SU-DHL-6 (cell line): ENCODE data around the gene DNAL1.

Source experiments
- H2AFZ ChIP-seq: fragments of 200-600 bp; sonication (generic); 2 replicates; pipeline ENCODE4 v1.6.1; 2014; ENCODE audit warnings: low read depth, mild to moderate bottlenecking, moderate library complexity, mixed read lengths, antibody characterized with exemption, low read length; ENCODE audit not compliant: severe bottlenecking
- H3F3A ChIP-seq: fragments of 200-600 bp; shearing (Covaris generic); 2 replicates; pipeline ENCODE4 v1.6.0; 2016; ENCODE audit warnings: antibody characterized with exemption, mild to moderate bottlenecking; ENCODE audit not compliant: insufficient read depth
- H3K27ac ChIP-seq: fragments of 200-600 bp; sonication (generic); 2 replicates; pipeline ENCODE4 v1.5.1; 2016; ENCODE audit warnings: low read depth, mild to moderate bottlenecking, low read length, moderate library complexity, mixed read lengths
- H3K27me3 ChIP-seq: fragments of 200-600 bp; sonication (generic), shearing (Covaris generic); 2 replicates; pipeline ENCODE4 v1.6.0; 2014; ENCODE audit warnings: mild to moderate bottlenecking, low read length
- H3K36me3 ChIP-seq: fragments of 200-600 bp; sonication (generic); 2 replicates; pipeline ENCODE4 v1.6.1; 2014; ENCODE audit warnings: mild to moderate bottlenecking, low read length, mixed read lengths
- H3K4me2 ChIP-seq: fragments of 300-600, 200-600 bp; shearing (Covaris generic), sonication (generic); 2 replicates; pipeline ENCODE4 v1.6.0; 2014; ENCODE audit warnings: low read length, low read depth, mild to moderate bottlenecking; ENCODE audit not compliant: poor library complexity, severe bottlenecking
- H3K4me3 ChIP-seq: fragments of 200-600 bp; sonication (generic); 2 replicates; pipeline ENCODE4 v1.5.1; 2014; ENCODE audit warnings: antibody characterized with exemption, low read length, mild to moderate bottlenecking, mixed read lengths; ENCODE audit not compliant: insufficient read depth, poor library complexity, severe bottlenecking
- H3K79me2 ChIP-seq: fragments of 200-600 bp; sonication (generic); 2 replicates; pipeline ENCODE4 v1.6.1; 2014; ENCODE audit warnings: mild to moderate bottlenecking, low read length, moderate library complexity; ENCODE audit not compliant: insufficient read depth
- H3K9ac ChIP-seq: fragments of 200-600 bp; sonication (generic); 2 replicates; pipeline ENCODE4 v1.7.0; 2014; ENCODE audit warnings: mild to moderate bottlenecking, low read length
- H3K9me2 ChIP-seq: fragments of 200-600 bp; sonication (generic); replicated peaks from 2 replicates; pipeline ENCODE4 v1.6.1; 2014; ENCODE audit warnings: low read length; ENCODE audit not compliant: insufficient read depth
- H3K9me3 ChIP-seq: fragments of 200-600 bp; sonication (generic); 2 replicates; pipeline ENCODE4 v1.6.1; 2014; ENCODE audit warnings: low read length, mixed read lengths; ENCODE audit not compliant: insufficient read depth
- H4K20me1 ChIP-seq: fragments of 200-600 bp; sonication (generic); 2 replicates; pipeline ENCODE4 v1.6.1; 2014; ENCODE audit warnings: low read depth, mild to moderate bottlenecking, antibody characterized with exemption, low read length, moderate library complexity, mixed read lengths
- EZH2phosphoT487 ChIP-seq: fragments of 200-600 bp; sonication (generic), shearing (Covaris generic); conservative IDR thresholded peaks from 2 replicates; pipeline ENCODE4 v1.6.1; 2018; ENCODE audit warnings: mild to moderate bottlenecking, antibody characterized with exemption, low read length, moderate library complexity, mixed read lengths
- TF ChIP-seq, protein P1 (sequence below): fragments of 200-600 bp; sonication (generic); IDR thresholded peaks from one replicate; pipeline ENCODE4 v1.5.1; 2017; ENCODE audit warnings: antibody characterized with exemption, mild to moderate bottlenecking, low read length, moderate library complexity; ENCODE audit not compliant: insufficient read depth, poor library complexity, severe bottlenecking

Gene DNAL1

GRCh38 chr14:73694083-73694482 is 49.3 kb downstream of the DNAL1 start:
- Histone ChIP-seq H3F3A (no peaks in the 10 kb centered on the region), H4K20me1 (no peaks in the 10 kb centered on the region), H3K9me2 (no peaks in the 10 kb centered on the region), H3K79me2 (no peaks in the 10 kb centered on the region), H3K27me3 (no peaks in the 10 kb centered on the region), H3K9ac (no peak overlapping the region), H2AFZ (no peak overlapping the region), H3K4me3 (no peak overlapping the region), H3K4me2 (no peak overlapping the region), H3K36me3 (no peaks in the 10 kb centered on the region), H3K9me3 (no peaks in the 10 kb centered on the region), H3K27ac (no peak overlapping the region)
- TF ChIP-seq, protein P1, sequence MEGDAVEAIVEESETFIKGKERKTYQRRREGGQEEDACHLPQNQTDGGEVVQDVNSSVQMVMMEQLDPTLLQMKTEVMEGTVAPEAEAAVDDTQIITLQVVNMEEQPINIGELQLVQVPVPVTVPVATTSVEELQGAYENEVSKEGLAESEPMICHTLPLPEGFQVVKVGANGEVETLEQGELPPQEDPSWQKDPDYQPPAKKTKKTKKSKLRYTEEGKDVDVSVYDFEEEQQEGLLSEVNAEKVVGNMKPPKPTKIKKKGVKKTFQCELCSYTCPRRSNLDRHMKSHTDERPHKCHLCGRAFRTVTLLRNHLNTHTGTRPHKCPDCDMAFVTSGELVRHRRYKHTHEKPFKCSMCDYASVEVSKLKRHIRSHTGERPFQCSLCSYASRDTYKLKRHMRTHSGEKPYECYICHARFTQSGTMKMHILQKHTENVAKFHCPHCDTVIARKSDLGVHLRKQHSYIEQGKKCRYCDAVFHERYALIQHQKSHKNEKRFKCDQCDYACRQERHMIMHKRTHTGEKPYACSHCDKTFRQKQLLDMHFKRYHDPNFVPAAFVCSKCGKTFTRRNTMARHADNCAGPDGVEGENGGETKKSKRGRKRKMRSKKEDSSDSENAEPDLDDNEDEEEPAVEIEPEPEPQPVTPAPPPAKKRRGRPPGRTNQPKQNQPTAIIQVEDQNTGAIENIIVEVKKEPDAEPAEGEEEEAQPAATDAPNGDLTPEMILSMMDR, result no peak
- TF ChIP-seq EZH2phosphoT487, result no peak

GRCh38 chr14:73695082-73695481 is 50.3 kb downstream of the DNAL1 start:
- no peak overlapping the region for H3K4me2 ChIP-seq
- no peaks in the 10 kb centered on the region for H3K9me2 ChIP-seq
- TF ChIP-seq EZH2phosphoT487, result no peak
- TF ChIP-seq, protein P1, result no peak
- H3K9me3 ChIP-seq, result no peaks in the 10 kb centered on the region
- H3F3A ChIP-seq, result no peaks in the 10 kb centered on the region
- no peaks in the 10 kb centered on the region for H3K36me3 ChIP-seq
- H3K9ac ChIP-seq, result no peak overlapping the region
- no peaks in the 10 kb centered on the region for H3K79me2 ChIP-seq
- H2AFZ ChIP-seq, result no peak overlapping the region
- no peaks in the 10 kb centered on the region for H4K20me1 ChIP-seq
- H3K27me3 ChIP-seq, result no peaks in the 10 kb centered on the region
- H3K4me3 ChIP-seq, result no peak overlapping the region
- no peak overlapping the region for H3K27ac ChIP-seq

DNA sequence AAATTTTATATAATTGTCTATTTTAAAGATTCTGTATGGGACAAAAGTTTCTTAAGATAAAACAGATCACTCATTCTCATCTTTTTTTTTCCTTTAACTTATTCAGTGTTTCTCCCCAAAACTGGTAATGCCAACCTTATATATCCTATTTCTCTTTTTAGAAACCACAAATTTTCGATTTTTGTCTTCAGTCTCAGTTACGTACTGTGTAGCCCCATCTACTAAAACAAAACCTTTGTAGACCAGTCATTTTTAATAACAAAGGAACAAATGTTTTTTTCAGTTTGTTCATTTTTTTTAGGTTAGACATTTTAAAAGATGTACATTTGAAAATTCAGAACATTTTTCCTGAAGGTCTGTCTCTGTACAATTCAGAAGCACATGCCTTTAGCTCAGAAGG is 51.2 kb downstream of the DNAL1 start:
- TF ChIP-seq, protein P1, result no peak
- TF ChIP-seq EZH2phosphoT487, result no peak
- no peaks in the 10 kb centered on the region for H4K20me1 ChIP-seq
- H3K9ac ChIP-seq, result no peak overlapping the region
- no peaks in the 10 kb centered on the region for H3K79me2 ChIP-seq
- H3K4me2 ChIP-seq, result no peak overlapping the region
- H3K27ac ChIP-seq, result no peak overlapping the region
- no peak overlapping the region for H2AFZ ChIP-seq
- no peaks in the 10 kb centered on the region for H3K9me3 ChIP-seq
- no peaks in the 10 kb centered on the region for H3K9me2 ChIP-seq
- no peaks in the 10 kb centered on the region for H3K27me3 ChIP-seq
- no peak overlapping the region for H3K4me3 ChIP-seq
- no peaks in the 10 kb centered on the region for H3K36me3 ChIP-seq
- H3F3A ChIP-seq, result no peaks in the 10 kb centered on the region
